K562 (cell line): ENCODE results near the gene S100A4. TPM values are rescaled to one million over a fixed set of nuclear protein-coding genes. Genes with fewer than 3 reads are reported as not detected.
A peak's percentile ranks its signal among the peaks of the same experiment; 100 is the strongest.

Experiments
- CBX5 ChIP-seq: IDR thresholded peaks from 2 replicates; pipeline ENCODE4 v1.6.1; 2014; ENCODE audit warnings: low read depth, borderline replicate concordance
- ELF1 ChIP-seq: fragments of 200-800 bp; sonication (Bioruptor generic); IDR thresholded peaks from 2 replicates; pipeline ENCODE4 v1.6.1; 2016; ENCODE audit warnings: missing genetic modification characterization, missing compliant biosample characterization
- KDM2B ChIP-seq: fragments of 250-450 bp; sonication (Bioruptor Pico); IDR thresholded peaks from 2 replicates; pipeline ENCODE4 v1.8.0; 2021; ENCODE audit warnings: mild to moderate bottlenecking, moderate library complexity
- MYNN ChIP-seq, 2 experiments: sonication (generic); formaldehyde crosslinking in 1 of 2; IDR thresholded peaks; 2 replicates each; pipeline versions ENCODE4 v1.5.0 to v1.6.1; 2016 to 2020; ENCODE audit warnings: antibody characterized with exemption in 1 of 2, missing genetic modification reagents in 1 of 2
- NRF1 ChIP-seq, 2 experiments: fragments of 450-650 bp; IDR thresholded peaks in 1 of 2; conservative IDR thresholded peaks in 1 of 2; 2 replicates each; pipeline ENCODE4 v1.6.1; 2014; ENCODE audit warnings: mild to moderate bottlenecking in 2 of 2
- PBX2 ChIP-seq, 2 experiments: IDR thresholded peaks in 1 of 2; conservative IDR thresholded peaks in 1 of 2; 2 replicates each; pipeline ENCODE4 v1.6.1; 2016; ENCODE audit warnings: low read depth in 2 of 2, mild to moderate bottlenecking in 1 of 2, missing compliant biosample characterization in 1 of 2, missing genetic modification characterization in 1 of 2, moderate library complexity in 1 of 2
- TFE3 ChIP-seq: fragments of 450-650 bp; formaldehyde crosslinking; IDR thresholded peaks from 2 replicates; pipeline ENCODE4 v1.4.0; 2020; ENCODE audit warnings: mild to moderate bottlenecking, mixed read lengths
- THRA ChIP-seq: fragments of 450-650 bp; IDR thresholded peaks from 2 replicates; pipeline ENCODE4 v1.6.1; 2017; ENCODE audit warnings: mild to moderate bottlenecking, moderate library complexity
- TSC22D4 ChIP-seq: fragments of 450-650 bp; IDR thresholded peaks from 2 replicates; pipeline ENCODE4 v1.6.1; 2016; ENCODE audit warnings: missing genetic modification characterization, missing biosample characterization, control low read depth
- ZBTB26 ChIP-seq: fragments of 450-650 bp; formaldehyde crosslinking; IDR thresholded peaks from 2 replicates; pipeline ENCODE4 v1.4.0; 2022; ENCODE audit warnings: missing genetic modification characterization
- ZBTB43 ChIP-seq: sonication (generic); formaldehyde crosslinking; IDR thresholded peaks from 2 replicates; pipeline ENCODE4 v1.8.0; 2023; ENCODE audit warnings: mild to moderate bottlenecking, missing genetic modification reagents
- ZFX ChIP-seq: sonication (generic); formaldehyde crosslinking; IDR thresholded peaks from 2 replicates; pipeline ENCODE4 v1.8.0; 2022; ENCODE audit warnings: mild to moderate bottlenecking, missing genetic modification reagents, moderate library complexity
- ZNF12 ChIP-seq: sonication (generic); formaldehyde crosslinking; IDR thresholded peaks from 2 replicates; pipeline ENCODE4 v1.4.0; 2020; ENCODE audit warnings: mild to moderate bottlenecking, missing genetic modification reagents
- ZNF282 ChIP-seq: sonication (generic); formaldehyde crosslinking; IDR thresholded peaks from 2 replicates; pipeline ENCODE4 v1.8.1; 2023; ENCODE audit warnings: missing genetic modification reagents
- ZNF507 ChIP-seq: conservative IDR thresholded peaks from 2 replicates; pipeline ENCODE4 v1.6.1; 2017; ENCODE audit warnings: missing genetic modification characterization, missing compliant biosample characterization
- ZNF655 ChIP-seq: fragments of 250-450 bp; sonication (Bioruptor Pico); IDR thresholded peaks from 2 replicates; pipeline ENCODE4 v1.5.0; 2021
- polyA plus RNA-seq, 8 experiments: library from polyadenylated mRNA; depleted of rRNA in 4 of 8; stranded (reverse) in 5 of 8; unstranded in 3 of 8; fragments of >200 nt; fragmentation: Nextera tagmentation in 2 of 8; fragmentation: Illumina TruSeq in 1 of 8; extraction: Ambion mirVana in 2 of 8; extraction: Trizol in 1 of 8; gene quantifications; 2 replicates each; pipeline versions ENCODE4 v1.2.1 to v1.2.3, GENCODE V29; 2011 to 2014; ENCODE audit warnings: inconsistent platforms in 1 of 8, missing spikeins in 1 of 8
- total RNA-seq, 7 experiments: library from RNA; depleted of rRNA in 6 of 7; stranded (reverse); fragments of >200 nt in 6 of 7; fragmentation: Illumina TruSeq in 2 of 7; extraction: Trizol in 2 of 7; gene quantifications; 2 replicates each; pipeline versions ENCODE4 v1.2.1 to v1.2.3, GENCODE V29; 2011 to 2021; ENCODE audit warnings: low replicate concordance in 1 of 7

S100A4 gene
- total and polyA plus RNA-seq, 9 of the 15 experiments (the other 6 are each of a cell fraction or from before 2014, with no cell fraction given): 3.7 to 20.1 (median 11.2) TPM

- TF ChIP-seq ZBTB43 (CRISPR knock-in tag) (no peak), ZNF507 (tag) (no peak), ZNF655 (CRISPR knock-in tag) (no peak), ZFX (CRISPR knock-in tag) (peak; percentile 79), ELF1 (tag) (no peak), KDM2B (no peak), TFE3 (CRISPR knock-in tag) (no peak), NRF1 (conservative IDR thresholded peaks at IDR 0.05 in 1 of 2, IDR thresholded peaks at IDR 0.05 in 1 of 2) (peak; percentile 62 to 67), ZNF282 (CRISPR knock-in tag) (no peak), PBX2 (CRISPR knock-in tag; IDR thresholded peaks at IDR 0.05; ENCODE audit: low read depth) (no peak), PBX2 (tag; conservative IDR thresholded peaks at IDR 0.05; ENCODE audit: low read depth) (no peak), TSC22D4 (tag) (no peak), THRA (no peak), CBX5 (peak; percentile 64; the same call in 1 of the 2 replicates), ZBTB26 (no peak), ZNF12 (CRISPR knock-in tag) (0 out of 2 replicates have a peak, but pooled peaks have one; percentile 51), MYNN (IDR thresholded peaks at IDR 0.05) (peak; percentile 51), MYNN (CRISPR knock-in tag; IDR thresholded peaks at IDR 0.05) (no peak)
Observed at GRCh38 chr1:153545067-153546055, at the start of gene S100A4 (continued).
